ENCODE data around the gene TPTE.
"Not testable (repeated sequence)": the region's sequence is repeated elsewhere in the genome, so short reads cannot be mapped to it uniquely, and the experiment has no call there.

DNA sequence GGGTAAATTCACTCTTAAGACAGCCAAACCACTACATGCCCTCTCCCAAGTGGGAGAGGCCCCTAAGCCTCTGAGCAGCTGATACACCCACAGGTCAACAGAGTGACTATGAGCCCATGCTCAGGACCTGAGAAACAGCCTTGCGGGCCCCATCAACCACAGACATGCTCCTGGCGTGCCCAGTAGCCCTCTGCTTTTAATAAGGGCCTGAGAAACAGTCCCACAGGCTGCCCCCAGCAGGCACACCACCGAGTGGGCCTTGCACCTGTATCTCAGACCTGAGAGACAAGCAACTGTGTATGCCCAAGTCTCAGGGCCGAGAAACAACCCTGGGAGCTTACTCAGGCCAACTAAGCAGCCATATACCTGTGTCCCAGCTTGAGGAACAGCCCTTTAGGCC is 26.5 kb downstream of the TPTE start:
- TF ChIP-seq, protein P1, sequence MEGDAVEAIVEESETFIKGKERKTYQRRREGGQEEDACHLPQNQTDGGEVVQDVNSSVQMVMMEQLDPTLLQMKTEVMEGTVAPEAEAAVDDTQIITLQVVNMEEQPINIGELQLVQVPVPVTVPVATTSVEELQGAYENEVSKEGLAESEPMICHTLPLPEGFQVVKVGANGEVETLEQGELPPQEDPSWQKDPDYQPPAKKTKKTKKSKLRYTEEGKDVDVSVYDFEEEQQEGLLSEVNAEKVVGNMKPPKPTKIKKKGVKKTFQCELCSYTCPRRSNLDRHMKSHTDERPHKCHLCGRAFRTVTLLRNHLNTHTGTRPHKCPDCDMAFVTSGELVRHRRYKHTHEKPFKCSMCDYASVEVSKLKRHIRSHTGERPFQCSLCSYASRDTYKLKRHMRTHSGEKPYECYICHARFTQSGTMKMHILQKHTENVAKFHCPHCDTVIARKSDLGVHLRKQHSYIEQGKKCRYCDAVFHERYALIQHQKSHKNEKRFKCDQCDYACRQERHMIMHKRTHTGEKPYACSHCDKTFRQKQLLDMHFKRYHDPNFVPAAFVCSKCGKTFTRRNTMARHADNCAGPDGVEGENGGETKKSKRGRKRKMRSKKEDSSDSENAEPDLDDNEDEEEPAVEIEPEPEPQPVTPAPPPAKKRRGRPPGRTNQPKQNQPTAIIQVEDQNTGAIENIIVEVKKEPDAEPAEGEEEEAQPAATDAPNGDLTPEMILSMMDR (IDR thresholded peaks at IDR 0.05), result not testable (repeated sequence)
- not testable (repeated sequence) for TF ChIP-seq HDAC2 (IDR thresholded peaks at IDR 0.05); MAZ (IDR thresholded peaks at IDR 0.05; ENCODE audit: borderline replicate concordance, low read depth, low read length); CBX8 (IDR thresholded peaks at IDR 0.05)
- TF ChIP-seq, protein P2, sequence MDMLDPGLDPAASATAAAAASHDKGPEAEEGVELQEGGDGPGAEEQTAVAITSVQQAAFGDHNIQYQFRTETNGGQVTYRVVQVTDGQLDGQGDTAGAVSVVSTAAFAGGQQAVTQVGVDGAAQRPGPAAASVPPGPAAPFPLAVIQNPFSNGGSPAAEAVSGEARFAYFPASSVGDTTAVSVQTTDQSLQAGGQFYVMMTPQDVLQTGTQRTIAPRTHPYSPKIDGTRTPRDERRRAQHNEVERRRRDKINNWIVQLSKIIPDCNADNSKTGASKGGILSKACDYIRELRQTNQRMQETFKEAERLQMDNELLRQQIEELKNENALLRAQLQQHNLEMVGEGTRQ (IDR thresholded peaks at IDR 0.05), result not testable (repeated sequence)
